Superior temporal gyrus (tissue), 1 donor: ENCODE data around the gene CFDP1.
A peak's percentile ranks its signal among the peaks of the same experiment; 100 is the strongest.

Source experiments
- DNase-seq: peaks from one replicate; pipeline ENCODE4 v3.0.0-alpha.2; 2016; ENCODE audit errors: extremely low spot score

Gene CFDP1

GRCh38 chr16:75251280-75252048 is 181.8 kb downstream of the CFDP1 start, which contains the start of gene BCAR1:
BCAR1 (minus strand) TSS chr16:75251624; CDS start chr16:75251482, 142 bp downstream.
- peak; percentile 84 for DNase-seq

DNA sequence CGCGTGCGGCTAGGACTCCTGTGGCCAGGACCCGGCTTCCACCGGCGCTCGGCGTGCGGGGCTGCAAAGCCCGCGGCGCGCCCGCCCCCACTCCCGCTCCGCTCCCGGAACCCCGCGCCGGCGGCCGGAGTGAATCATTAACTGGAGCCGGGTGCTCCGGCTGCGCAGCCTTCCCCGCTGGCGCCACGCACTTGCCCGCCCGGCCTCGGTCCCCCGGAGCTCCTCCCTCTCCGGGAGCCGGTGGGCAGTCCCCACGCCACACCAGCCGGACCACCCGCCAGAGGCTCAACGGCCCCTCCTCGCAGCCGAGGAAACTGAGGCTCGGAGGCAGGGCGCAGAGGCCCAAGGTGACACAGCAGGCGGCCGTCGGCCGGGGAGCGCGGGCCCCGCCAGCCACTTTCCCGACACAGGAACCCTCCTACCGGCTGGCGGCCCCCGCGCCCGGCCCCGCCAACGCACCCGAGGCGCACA is 182.5 kb downstream of the CFDP1 start:
- no peak for DNase-seq

DNA sequence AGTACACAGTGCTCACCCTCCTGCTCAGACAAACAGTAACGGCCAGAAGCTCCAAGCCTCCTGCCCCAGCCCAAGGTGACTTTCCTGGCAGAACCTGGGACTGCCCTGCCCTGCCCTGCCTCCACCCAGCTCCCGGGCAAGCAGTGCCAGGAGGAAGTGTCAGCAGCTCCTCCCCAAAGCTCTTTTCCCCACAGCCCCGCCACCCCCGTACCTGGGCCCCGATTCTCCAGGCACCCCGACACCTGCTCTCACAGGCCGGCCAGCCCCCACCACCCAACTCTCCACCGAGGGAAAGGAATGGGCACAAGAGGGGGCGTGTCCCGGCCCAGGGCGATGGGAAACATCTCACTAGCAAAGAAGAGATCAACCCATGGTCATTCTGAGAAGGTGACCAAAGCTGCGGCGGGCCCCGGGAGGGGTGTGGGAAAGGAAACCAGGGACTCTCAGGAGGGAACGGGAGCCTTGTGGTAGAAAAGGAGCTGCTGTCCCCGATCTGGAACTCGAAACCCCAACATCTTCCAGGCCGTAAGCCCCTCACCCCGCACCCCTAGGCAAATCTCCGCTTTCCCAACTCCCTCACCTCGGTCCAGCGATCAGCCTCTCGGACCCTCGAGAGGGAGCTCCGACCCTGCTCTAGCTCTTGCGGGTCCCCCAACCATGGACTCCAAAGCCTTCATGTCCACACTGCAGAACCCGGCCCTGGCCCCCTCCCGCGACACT is 183.1 kb downstream of the CFDP1 start:
- DNase-seq, result no peak

- DNase-seq, result no peak
These were observed 183.9 kb downstream of the CFDP1 start for GRCh38 chr16:75249441-75249840.

- DNase-seq, result peak; percentile 57
These were observed 184.5 kb downstream of the CFDP1 start for GRCh38 chr16:75248536-75249380.

DNA sequence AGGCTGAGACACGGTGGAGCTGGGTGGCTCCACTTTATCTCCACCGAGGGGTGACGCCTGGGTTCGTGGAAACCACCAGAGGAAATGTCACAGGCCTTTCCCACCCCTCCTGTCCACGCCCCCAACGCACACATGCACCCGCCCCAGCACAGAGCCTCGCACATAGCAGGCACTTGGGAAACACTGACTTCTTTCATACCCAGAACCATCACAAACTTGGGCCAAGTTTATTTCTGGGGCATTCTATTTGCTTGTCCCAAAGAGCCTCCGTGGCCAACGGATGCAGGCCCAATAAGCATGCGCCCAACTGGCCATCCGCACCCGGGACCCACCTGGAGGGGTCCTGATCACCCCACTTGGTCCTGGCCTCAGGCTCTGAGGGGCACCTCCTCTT is 185.2 kb downstream of the CFDP1 start:
- peak; percentile 86 for DNase-seq

DNA sequence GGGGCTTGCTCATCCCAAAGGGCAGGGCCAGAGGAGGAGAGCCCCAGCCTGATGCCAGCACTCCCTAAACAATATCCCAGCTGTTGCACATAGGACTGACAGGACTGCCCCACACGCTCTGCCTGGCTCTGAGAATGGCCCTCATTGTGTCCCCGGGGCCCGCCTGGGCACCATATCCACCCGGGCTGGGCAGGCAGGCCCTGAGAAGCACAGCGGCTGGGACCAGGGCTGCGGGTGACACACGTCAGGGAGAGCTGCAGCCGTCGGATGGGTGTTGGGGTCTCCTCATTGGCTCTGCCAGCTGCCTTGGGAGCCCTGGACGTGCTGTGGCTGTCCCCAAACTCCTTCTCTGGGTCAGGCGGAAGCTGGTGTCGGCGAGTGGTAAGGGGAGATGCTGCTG is 186.1 kb downstream of the CFDP1 start:
- DNase-seq, result peak; percentile 89

GRCh38 chr16:75246504-75247205 is 186.6 kb downstream of the CFDP1 start:
- DNase-seq, result peak; percentile 41

- DNase-seq, result peak; percentile 96
These were observed 188.2 kb downstream of the CFDP1 start for GRCh38 chr16:75244844-75245758.

- DNase-seq, result peak; percentile 21
These were observed 189.0 kb downstream of the CFDP1 start for GRCh38 chr16:75244225-75244809.
